Adrenal gland (tissue), 12 donors: ENCODE data around the gene BMPR1B. TPM values are rescaled to one million over a fixed set of nuclear protein-coding genes. Genes with fewer than 3 reads are reported as not detected.

Source experiments
- DNase-seq, 7 donors: peaks; one replicate each; pipeline ENCODE4 v3.0.0-alpha.2; 2019 to 2020
- H3K27ac ChIP-seq, 5 donors: fragments of 200-600 bp; sonication (generic) in 4 of 5; 1 replicate in 3 of 5; 2 replicates in 2 of 5; pipeline versions ENCODE4 v1.5.1 to v1.8.0; 2016 to 2020; ENCODE audit warnings: mild to moderate bottlenecking in 1 of 5
- H3K27me3 ChIP-seq: fragments of 200-600 bp; 2 replicates; pipeline ENCODE4 v1.8.0; 2021
- H3K36me3 ChIP-seq, 2 donors: fragments of 200-600 bp; replicated peaks in 1 of 2; 1 replicate in 1 of 2; 2 replicates in 1 of 2; pipeline versions ENCODE4 v1.5.1 to v1.8.0; 2018 to 2022
- H3K4me1 ChIP-seq, 2 donors: fragments of 200-600 bp; replicated peaks in 1 of 2; 1 replicate in 1 of 2; 2 replicates in 1 of 2; pipeline versions ENCODE4 v1.5.1 to v1.8.0; 2018 to 2021
- H3K4me3 ChIP-seq, 4 donors: fragments of 200-600 bp; sonication (generic) in 3 of 4; one replicate each; pipeline ENCODE4 v1.5.1; 2016 to 2018
- H3K9me3 ChIP-seq, 3 donors: fragments of 200-600 bp; sonication (generic) in 1 of 3; replicated peaks in 1 of 3; 1 replicate in 2 of 3; 2 replicates in 1 of 3; pipeline versions ENCODE4 v1.5.1 to v1.8.0; 2016 to 2021
- CTCF ChIP-seq, 6 experiments: fragments of 450-650 bp in 4 of 6; fragments of 200-600 bp in 2 of 6; sonication (generic) in 1 of 6; IDR thresholded peaks; 1 replicate in 5 of 6; 2 replicates in 1 of 6; pipeline versions ENCODE4 v1.5.1 to v1.8.0; 2016 to 2021; ENCODE audit warnings: antibody characterized with exemption in 6 of 6, mild to moderate bottlenecking in 2 of 6, moderate library complexity in 1 of 6
- POLR2A ChIP-seq, 2 donors: fragments of 450-650 bp; IDR thresholded peaks; one replicate each; pipeline ENCODE4 v1.6.1; 2017; ENCODE audit warnings: antibody characterized with exemption in 2 of 2, mild to moderate bottlenecking in 2 of 2, moderate library complexity in 1 of 2
- WGBS, 4 donors: extraction: QIAGEN DNeasy Blood & Tissue Kit in 2 of 4; methylation state at CpG; one replicate each; pipeline versions ENCODE4 v1.1.5 to v1.1.7; 2013 to 2017; 5-methylcytosine and 5-hydroxymethylcytosine counted together
- intact Hi-C, 2 donors: fragments of 100-400 bp; cut with DNase I; formaldehyde crosslinking; loops; one replicate each; pipeline versions ENCODE4 v1.14.1 to v1.15.0; 2022 to 2023
- polyA plus RNA-seq, 3 donors: library from polyadenylated mRNA; stranded (reverse); fragments of 200-250 nt in 2 of 3; fragments of 350-450 nt in 1 of 3; fragmentation: Illumina TruSeq in 1 of 3; extraction: RNeasy Lipid Tissue Mini Kit (QIAGEN cat#74804) in 1 of 3; gene quantifications; one replicate each; pipeline ENCODE4 v1.2.3, GENCODE V29; 2013 to 2014
- total RNA-seq, 9 donors: library from RNA; depleted of rRNA in 4 of 9; stranded (reverse); fragments of >200 nt in 4 of 9; fragments of 120-200 nt in 1 of 9; fragmentation: NEBNext Ultra II Directional in 1 of 9; extraction: Animal tissue kit (Norgen Biotek cat#: 25700) in 1 of 9; gene quantifications; one replicate each; pipeline versions ENCODE4 v1.1.0 to v1.2.4, GENCODE V29; 2013 to 2023
- donor health status: healthy with polysubstance abuse.
- donor health status: Bipolar disorder and iron deficiency.
- donor health status: DM: yes; HTN: yes; CAD: no.
- donor health status: DM: no; HTN: no; CAD: no.
- donor health status: DM: no; HTN: no; CAD: no.
- donor health status: DM: yes; HTN: yes; CAD: no.

Gene BMPR1B
- total and polyA plus RNA-seq, 12 donors = 0.94 to 22.2 (median 6.2) TPM

DNA sequence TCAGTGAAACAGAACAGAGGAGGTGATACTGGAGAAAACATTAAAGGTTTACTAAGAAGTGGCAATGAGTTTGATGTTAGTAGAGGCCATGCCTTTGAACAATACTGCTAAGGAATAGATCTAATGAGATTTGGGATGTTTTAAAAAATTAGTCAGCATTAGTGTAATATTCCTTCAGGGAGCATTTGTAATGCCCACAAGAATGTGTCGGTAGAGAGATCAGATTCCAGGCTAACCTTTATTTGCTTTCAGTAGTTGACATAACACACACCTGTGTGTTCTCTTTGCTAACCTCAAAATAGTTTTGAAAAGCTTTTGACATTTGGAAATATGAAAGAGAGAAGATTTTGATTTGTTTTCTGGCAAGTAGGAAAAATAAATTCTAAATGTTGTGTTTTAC lies 328.8 kb downstream of the BMPR1B start:
- H3K36me3 ChIP-seq = no peaks in the 10 kb centered on the region
- no peaks in the 10 kb centered on the region for H3K9me3 ChIP-seq
- TF ChIP-seq POLR2A (IDR thresholded peaks at IDR 0.05) = no peak
- no peak for TF ChIP-seq CTCF (IDR thresholded peaks at IDR 0.05)
- no peaks in the 10 kb centered on the region for H3K27me3 ChIP-seq
- peaks cover 0 to 10% of the 10 kb centered on the region in 2 donors for H3K4me1 ChIP-seq
- DNase-seq = no peak
- intact Hi-C loops = no loop called here
- no peak overlapping the region for H3K4me3 ChIP-seq
- 88 to 97% (median 93%) methylated on average over 1 of the region's 1 CpG for WGBS, 4 donors
- H3K27ac ChIP-seq = no peak overlapping the region

GRCh38 chr4:95087657-95088455 lies 330.1 kb downstream of the BMPR1B start:
- WGBS, 4 donors = 64 to 84% (median 77%) methylated on average over 2 of the region's 2 CpGs
- Histone ChIP-seq H3K4me1 (peaks cover 0 to 10% of the 10 kb centered on the region in 2 donors), H3K4me3 (no peak overlapping the region), H3K9me3 (no peaks in the 10 kb centered on the region), H3K27ac (no peak overlapping the region), H3K36me3 (no peaks in the 10 kb centered on the region), H3K27me3 (no peaks in the 10 kb centered on the region)
- TF ChIP-seq CTCF (IDR thresholded peaks at IDR 0.05) = no peak
- intact Hi-C loops = no loop called here
- no peak for DNase-seq

DNA sequence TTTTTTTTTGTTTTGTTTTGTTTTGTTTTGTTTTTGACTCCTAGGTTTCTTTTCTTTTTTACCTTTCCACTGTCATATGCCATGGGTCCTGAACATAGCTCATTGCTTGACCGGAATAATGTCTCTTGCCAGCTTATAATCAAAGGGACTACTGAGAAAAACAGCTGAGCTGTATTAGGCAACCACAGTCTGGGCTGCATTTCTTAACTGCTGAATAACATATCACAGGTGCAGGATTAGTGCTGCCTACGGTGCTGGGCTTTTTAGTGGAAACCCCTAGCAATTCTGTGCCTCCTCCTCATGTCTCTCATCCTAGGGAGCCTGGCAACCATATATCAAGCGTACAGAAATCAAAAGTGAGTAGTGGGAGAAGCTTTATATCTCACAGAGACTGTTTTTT lies 333.5 kb downstream of the BMPR1B start:
- DNase-seq = no peak
- 72 to 80% (median 78%) methylated on average over 3 of the region's 3 CpGs for WGBS, 4 donors
- no peaks in the 10 kb centered on the region for H3K4me1 ChIP-seq
- no peaks in the 10 kb centered on the region for H3K27me3 ChIP-seq
- no peaks in the 10 kb centered on the region for H3K9me3 ChIP-seq
- intact Hi-C loops = loop anchor here in 1 of 2 donors (10.0 kb wide), 1 partner anchor 466 kb away; no protein-coding TSS in a partner anchor
- H3K36me3 ChIP-seq = no peaks in the 10 kb centered on the region
- H3K27ac ChIP-seq = no peak overlapping the region
- TF ChIP-seq POLR2A (IDR thresholded peaks at IDR 0.05) = no peak
- TF ChIP-seq CTCF (IDR thresholded peaks at IDR 0.05) = no peak
- no peak overlapping the region for H3K4me3 ChIP-seq

- no peak for DNase-seq
- intact Hi-C loops = loop anchor here in 1 of 2 donors (10.0 kb wide), 1 partner anchor 468 kb away; no protein-coding TSS in a partner anchor
- no peaks in the 10 kb centered on the region for H3K9me3 ChIP-seq
- H3K4me1 ChIP-seq = no peaks in the 10 kb centered on the region
- no peak overlapping the region for H3K4me3 ChIP-seq
- no peaks in the 10 kb centered on the region for H3K36me3 ChIP-seq
- WGBS, 4 donors = 35 to 46% (median 43%) methylated on average over 3 of the region's 3 CpGs
- H3K27me3 ChIP-seq = no peaks in the 10 kb centered on the region
- no peak for TF ChIP-seq POLR2A (IDR thresholded peaks at IDR 0.05)
- TF ChIP-seq CTCF (IDR thresholded peaks at IDR 0.05) = no peak
- H3K27ac ChIP-seq = no peak overlapping the region
Measured at GRCh38 chr4:95092766-95093165, 335.0 kb downstream of the BMPR1B start.
